ENCODE data around the gene CYP4F2.
"Not testable (repeated sequence)": the region's sequence is repeated elsewhere in the genome, so short reads cannot be mapped to it uniquely, and the experiment has no call there.

CYP4F2 gene

DNA sequence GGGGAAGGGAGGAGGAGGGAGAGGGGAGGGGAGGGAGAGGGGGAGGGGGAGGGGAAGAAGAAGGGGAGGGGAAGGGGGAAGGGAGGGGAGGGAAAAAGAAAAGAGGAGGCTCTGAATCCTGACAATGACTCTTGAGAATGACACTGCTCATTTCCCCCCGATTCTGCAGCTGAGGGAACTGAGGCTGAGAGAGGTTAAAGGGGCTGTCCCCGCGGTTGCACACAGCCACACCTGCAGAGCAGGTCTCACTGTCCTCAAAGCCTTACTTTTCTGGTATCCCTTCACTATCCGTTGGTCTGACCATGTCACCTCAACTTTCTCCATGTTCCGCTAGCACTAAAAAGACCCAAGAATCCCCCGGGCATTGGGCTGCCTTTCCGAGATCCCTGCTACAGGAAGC, 35.4 kb downstream of the CYP4F2 start:
- in situ Hi-C loops (cut with HindIII; ENCODE audit: low sequenced_read_pairs), result no loop called here

DNA sequence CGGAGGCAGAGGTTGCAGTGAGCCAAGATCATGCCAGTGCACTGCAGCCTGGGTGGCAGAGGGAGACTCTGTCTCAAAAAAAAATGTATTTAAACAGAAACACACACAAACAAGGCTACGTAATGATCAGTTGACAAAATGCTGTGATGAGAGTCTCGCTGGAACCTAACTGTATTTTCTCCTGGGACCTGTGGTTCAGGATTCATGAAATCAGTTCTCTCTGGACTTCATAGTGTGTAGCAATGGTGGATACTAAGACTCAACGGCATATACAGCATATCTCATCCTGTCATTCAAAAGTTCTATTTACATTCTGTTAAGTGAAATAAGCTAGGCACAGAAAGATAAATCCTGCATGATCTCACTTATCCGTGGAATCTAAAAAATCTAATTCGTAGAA, 37.4 kb downstream of the CYP4F2 start:
- in situ Hi-C loops (cut with HindIII; ENCODE audit: low sequenced_read_pairs), result no loop called here

DNA sequence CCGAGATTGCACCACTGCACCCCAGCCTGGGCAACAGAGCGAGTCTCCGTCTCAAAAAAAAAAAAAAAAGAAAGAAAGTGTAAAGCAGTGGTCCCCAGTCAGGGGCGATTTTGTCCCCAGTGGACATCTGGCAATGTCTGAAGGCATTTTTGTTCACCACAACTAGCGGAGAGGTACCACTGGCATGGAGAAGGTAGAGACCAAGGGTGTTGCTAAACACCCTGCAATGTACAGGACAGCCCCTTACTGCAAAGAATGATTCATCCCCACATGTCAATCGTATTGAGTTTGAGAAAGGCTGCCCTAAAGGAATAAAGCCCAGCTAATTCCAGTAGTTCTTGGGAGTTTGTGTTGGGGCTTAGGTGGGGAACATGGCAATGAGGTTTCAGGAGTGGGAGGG, 38.7 kb downstream of the CYP4F2 start:
- in situ Hi-C loops (cut with HindIII; ENCODE audit: low sequenced_read_pairs), result no loop called here

GRCh38 chr19:15850385-15850784, 47.5 kb downstream of the CYP4F2 start:
- in situ Hi-C loops (cut with HindIII; ENCODE audit: low sequenced_read_pairs), result no loop called here

DNA sequence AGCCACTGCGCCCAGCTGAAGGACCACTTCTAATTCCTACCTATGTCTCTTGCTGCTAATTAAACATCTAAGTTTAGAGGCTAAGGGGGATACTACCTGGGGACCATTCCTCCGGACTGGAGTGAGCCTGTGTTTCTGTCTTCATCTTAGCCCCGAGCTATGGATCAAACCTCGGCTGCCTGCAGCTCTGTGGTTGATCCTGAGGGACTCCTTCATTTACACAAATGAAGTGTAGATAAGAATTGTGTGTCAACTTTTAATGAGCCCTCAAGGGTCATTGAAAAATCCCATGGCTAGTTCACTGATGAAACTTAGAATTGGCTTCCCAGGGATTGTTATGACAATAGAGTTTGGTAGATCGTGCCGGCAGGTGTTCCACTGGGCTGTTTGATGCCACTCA, 51.0 kb downstream of the CYP4F2 start:
- in situ Hi-C loops (cut with HindIII; ENCODE audit: low sequenced_read_pairs), result no loop called here

- in situ Hi-C loops (cut with HindIII; ENCODE audit: low sequenced_read_pairs), result not testable (repeated sequence)
These were observed 54.0 kb downstream of the CYP4F2 start for GRCh38 chr19:15843894-15844222.

- in situ Hi-C loops (cut with HindIII; ENCODE audit: low sequenced_read_pairs), result no loop called here
These were observed 54.5 kb downstream of the CYP4F2 start for GRCh38 chr19:15843203-15843893.

DNA sequence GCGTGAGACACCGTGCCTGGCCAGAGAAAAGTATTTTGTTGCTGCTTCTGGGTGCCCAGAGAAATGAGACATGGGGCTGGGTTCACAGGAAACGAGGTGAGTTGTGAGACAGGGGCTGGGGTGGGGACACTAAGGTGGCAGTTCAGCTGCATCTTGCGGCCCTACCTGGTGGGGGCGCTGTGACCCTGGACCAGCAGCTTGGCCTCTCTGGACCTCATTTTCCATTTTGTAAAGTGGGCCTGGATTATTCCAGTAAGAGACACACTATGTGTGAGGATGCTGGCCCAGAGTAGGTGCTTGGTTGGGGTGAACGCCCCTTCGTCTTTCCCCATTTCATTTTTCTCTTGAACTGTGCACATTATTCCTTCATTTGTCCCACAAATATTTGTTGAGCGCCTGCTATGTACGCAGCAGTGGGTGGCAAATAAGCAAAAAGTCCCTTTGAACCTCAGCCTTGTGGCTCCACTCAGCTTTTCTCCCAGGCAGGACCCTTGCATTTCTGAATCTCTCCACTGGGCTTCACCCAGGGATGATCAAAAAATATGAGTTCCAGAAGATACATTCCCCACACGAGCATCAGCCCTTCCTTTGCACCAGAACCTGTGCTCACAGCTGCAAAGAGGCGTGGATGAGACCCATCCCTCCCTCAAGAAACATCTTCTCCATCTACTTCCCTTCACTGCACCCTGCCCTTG, 55.9 kb downstream of the CYP4F2 start:
- in situ Hi-C loops (cut with HindIII; ENCODE audit: low sequenced_read_pairs), result no loop called here

GRCh38 chr19:15840833-15841232, 57.0 kb downstream of the CYP4F2 start:
- in situ Hi-C loops (cut with HindIII; ENCODE audit: low sequenced_read_pairs), result no loop called here

DNA sequence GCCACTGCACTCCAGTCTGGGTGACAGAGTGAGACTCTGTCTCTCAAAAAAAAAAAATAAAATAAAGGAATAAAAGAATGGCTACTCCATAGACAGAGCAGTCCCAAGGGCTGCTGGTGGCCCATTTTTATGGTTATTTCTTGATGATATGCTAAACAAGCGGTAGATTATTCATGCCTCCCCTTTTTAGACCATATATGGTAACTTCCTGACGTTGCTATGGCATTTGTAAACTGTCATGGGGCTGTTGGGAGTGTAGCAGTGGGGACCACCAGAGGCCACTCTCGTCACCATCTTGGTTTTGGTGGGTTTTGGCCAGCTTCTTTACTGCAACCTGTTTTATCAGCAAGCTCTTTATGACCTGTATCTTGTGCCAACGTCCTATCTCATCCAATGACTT, 58.0 kb downstream of the CYP4F2 start:
- in situ Hi-C loops (cut with HindIII; ENCODE audit: low sequenced_read_pairs), result loop anchor here (10.0 kb wide), 1 partner anchor 95 kb away; no protein-coding TSS in a partner anchor

GRCh38 chr19:15838351-15838750, 59.5 kb downstream of the CYP4F2 start:
- in situ Hi-C loops (cut with HindIII; ENCODE audit: low sequenced_read_pairs), result loop anchor here (10.0 kb wide), 1 partner anchor 94 kb away; no protein-coding TSS in a partner anchor

DNA sequence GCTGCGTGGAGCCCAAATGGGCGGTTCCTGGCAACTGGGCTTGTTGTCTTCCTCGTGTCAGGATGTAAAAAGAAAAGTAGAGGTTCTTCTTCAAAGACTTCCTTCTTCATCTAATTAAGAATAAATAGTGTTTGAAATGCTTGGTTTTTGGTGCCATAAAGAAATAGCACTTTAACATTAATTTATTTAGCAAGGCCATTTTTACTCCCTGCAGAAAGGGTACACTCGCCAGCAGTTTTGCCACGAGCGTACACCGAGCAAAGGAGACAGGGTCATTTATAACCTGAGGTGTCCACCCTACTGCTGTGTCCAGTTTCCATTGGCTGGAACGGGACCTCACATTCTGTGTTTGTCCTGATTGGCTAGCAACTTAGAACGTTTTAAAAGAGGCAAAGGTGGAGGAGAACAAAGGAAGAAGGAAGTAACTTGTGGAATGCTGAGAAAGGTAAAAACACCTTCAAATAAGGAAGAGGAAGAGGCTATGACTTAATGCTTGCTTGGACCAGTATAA, 60.6 kb downstream of the CYP4F2 start:
- in situ Hi-C loops (cut with HindIII; ENCODE audit: low sequenced_read_pairs), result loop anchor here (10.0 kb wide), 1 partner anchor 92 kb away; no protein-coding TSS in a partner anchor

- in situ Hi-C loops (cut with HindIII; ENCODE audit: low sequenced_read_pairs), result loop anchor here (10.0 kb wide), 1 partner anchor 92 kb away; no protein-coding TSS in a partner anchor
These were observed 61.3 kb downstream of the CYP4F2 start for GRCh38 chr19:15836330-15837220.

DNA sequence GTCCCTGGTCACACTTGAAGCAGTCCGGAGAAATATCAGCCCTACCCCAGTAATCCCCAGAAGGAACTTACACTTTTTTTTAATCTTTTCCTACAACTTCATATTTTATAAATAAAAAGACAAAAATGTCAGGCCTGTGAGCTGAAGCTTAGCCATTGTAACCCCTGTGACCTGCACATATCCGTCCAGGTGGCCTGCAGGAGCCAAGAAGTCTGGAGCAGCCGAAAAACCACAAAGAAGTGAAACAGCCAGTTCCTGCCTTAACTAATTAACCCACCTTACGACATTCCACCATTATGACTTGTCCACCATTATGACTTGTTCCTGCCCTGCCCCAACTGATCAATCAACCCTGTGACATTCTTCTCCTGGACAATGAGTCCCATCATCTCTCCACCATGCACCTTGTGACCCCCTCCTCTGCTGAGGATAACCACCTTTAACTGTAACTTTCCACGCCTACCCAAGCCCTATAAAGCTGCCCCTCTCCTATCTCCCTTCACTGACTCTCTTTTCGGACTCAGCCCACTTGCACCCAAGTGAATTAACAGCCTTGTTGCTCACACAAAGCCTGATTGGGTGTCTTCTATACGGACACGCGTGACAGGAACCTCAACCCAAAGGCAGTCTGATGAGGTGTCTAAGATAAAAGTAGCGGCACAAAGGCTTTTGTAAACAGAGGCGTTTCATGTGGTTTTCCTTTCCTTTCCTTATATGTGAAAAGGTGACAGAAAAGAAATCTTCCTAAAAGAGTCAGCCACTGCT, 62.1 kb downstream of the CYP4F2 start:
- in situ Hi-C loops (cut with HindIII; ENCODE audit: low sequenced_read_pairs), result loop anchor here (10.0 kb wide), 1 partner anchor 91 kb away; no protein-coding TSS in a partner anchor

- in situ Hi-C loops (cut with HindIII; ENCODE audit: low sequenced_read_pairs), result loop anchor here (10.0 kb wide), 1 partner anchor 89 kb away; no protein-coding TSS in a partner anchor
These were observed 63.6 kb downstream of the CYP4F2 start for GRCh38 chr19:15834232-15834631.

GRCh38 chr19:15831626-15832025, 66.2 kb downstream of the CYP4F2 start:
- in situ Hi-C loops (cut with HindIII; ENCODE audit: low sequenced_read_pairs), result loop anchor here (10.0 kb wide), 1 partner anchor 87 kb away; no protein-coding TSS in a partner anchor

DNA sequence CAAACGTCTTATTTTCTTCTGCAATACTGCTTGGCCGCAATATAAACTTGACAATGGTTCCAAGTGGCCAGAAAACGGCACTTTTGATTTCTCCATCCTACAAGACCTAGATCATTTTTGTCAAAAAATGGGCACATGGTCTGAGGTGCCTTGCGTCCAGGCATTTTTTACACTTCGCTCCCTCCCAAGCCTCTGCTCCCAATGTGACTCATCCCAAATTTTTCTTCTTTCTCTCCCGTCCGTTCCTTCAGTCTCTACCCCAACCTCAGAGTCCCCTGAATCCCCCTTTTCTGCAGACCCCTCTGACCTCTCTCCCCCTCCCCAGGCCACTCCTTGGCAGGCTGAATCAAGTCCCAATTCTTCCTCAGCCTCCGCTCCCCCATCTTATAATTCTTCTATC, 68.1 kb downstream of the CYP4F2 start:
- in situ Hi-C loops (cut with HindIII; ENCODE audit: low sequenced_read_pairs), result loop anchor here (10.0 kb wide), 1 partner anchor 85 kb away; no protein-coding TSS in a partner anchor

DNA sequence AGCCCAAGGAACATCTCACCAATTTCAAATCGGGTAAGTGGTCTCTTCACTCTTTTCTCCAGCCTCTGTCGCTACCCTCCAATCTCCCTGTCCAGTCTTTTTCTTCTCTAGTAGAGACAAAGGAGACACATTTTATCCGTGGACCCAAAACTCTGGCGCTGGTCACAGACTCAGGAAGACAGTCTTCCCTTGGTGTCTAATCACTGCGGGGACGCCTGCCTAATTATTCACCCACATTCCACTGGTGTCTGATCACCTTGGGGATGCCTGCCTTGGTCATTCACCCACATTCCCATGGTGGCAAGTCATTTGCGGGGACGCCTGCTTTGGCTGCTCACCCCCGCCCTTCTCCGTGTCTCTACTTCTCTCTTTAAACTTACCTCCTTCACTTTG, 68.6 kb downstream of the CYP4F2 start:
- in situ Hi-C loops (cut with HindIII; ENCODE audit: low sequenced_read_pairs), result no loop called here

DNA sequence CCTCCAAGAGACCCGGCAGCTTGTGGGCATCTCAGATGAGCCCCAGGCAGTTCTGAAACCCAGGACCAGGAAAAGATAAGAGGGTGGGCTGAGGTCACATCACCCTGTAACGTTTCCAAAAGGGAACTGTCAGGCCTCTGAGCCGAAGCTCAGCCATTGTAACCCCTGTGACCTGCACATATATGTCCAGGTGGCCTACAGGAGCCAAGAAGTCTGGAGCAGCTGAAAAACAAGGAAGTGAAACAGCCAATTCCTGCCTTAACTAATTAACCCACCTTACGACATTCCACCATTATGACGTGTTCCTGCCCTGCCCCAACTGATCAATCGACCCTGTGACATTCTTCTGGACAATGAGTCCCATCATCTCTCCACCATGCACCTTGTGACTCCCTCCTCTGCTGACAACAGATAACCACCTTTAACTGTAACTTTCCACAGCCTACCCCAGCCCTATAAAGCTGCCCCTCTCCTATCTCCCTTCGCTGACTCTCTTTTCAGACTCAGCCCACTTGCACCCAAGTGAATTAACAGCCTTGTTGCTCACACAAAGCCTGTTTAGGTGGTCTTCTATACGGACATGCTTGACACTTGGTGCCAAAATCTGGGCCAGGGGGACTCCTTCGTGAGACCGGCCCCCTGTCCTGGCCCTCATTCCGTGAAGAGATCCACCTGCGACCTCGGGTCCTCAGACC, 69.1 kb downstream of the CYP4F2 start:
- in situ Hi-C loops (cut with HindIII; ENCODE audit: low sequenced_read_pairs), result not testable (repeated sequence)
